Amniotic stem cell (primary cell): ENCODE measurements around the gene CCDC6.
A peak's percentile ranks its signal among the peaks of the same experiment; 100 is the strongest.
"Not testable (repeated sequence)": the region's sequence is repeated elsewhere in the genome, so short reads cannot be mapped to it uniquely, and the experiment has no call there.

Experiments used
- DNase-seq: peaks from one replicate; lab custom pipeline; 2025; lab: John Stamatoyannopoulos, UW

Gene CCDC6

DNA sequence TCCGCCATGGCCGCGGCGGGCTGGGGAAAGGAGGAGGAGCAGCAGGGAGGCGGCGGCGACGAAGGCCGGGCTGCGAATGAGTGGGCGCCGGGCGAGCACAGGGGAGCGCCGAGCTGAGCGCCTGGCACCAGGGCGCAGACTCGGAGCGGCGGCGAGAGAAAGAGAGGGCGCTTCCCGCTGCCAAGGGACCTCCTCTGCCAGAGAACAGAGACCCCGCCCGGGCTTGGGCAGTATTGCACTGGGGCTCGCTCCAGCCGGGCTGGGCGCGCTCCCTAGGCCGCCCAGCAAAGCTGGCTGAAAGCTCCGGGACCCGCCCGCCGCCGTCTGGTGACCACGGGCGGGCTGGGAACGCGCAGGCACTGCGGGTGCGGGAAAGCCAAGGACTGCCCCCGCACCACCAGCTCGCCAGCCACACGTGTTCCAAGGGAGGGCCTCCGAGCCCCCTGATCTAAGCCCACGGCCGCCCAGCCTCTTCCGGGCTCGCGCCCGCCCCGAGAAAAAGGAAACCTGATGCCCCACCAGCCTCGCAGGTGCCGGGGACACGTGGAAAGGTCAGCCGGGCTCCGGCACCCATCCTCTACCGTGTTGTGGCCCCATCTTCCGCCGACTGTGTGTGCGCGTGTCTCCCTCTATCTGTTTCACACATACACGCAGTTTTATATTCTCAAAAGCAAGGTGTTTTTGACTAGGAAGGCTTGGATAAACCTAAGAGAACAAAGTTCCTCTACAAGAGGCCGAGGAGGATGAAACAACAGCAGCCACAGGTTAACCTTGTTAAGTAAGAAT lies at the start of gene CCDC6:
Gene CCDC6 (minus strand): TSS at position 140 of the 786 bp plus-strand sequence. CDS start 132 bp downstream, at position 8.
- DNase-seq: peak; percentile 93

DNA sequence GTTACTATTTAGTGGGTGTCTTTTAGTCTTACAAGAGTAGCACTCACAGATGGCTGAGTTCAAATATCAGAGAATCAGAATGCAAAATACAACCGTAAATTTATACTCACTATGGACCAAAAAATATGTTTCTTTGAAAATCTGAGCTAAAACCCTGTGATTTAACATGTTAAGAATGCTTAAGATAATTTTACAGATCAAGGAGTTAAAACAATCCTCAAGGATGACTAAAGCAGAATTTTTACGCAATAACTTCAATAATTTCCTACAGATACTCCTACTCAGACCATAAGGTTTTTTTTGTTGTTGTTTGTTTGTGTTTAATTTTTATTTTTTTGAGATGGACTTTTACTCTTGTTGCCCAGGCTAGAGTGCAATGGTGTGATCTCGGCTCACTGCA lies 47.9 kb upstream of the CCDC6 start:
- DNase-seq: no peak

DNA sequence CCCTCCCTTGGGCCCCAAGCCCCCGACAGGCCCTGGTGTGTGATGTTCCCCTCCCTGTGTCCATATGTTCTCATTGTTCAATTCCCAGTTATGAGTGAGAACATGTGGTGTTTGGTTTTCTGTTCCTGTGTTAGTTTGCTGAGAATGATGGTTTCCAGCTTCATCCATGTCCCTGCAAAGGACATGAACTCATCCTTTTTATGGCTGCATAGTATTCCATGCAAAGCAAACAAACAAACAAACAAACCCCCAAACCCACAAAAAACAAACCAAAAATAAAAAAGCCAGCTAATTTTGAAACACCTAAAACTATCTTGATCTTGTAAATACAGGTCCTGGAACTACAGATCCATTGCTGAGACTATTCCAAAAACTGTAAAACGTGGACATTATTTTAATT lies 47.4 kb upstream of the CCDC6 start:
- not testable (repeated sequence) for DNase-seq

DNA sequence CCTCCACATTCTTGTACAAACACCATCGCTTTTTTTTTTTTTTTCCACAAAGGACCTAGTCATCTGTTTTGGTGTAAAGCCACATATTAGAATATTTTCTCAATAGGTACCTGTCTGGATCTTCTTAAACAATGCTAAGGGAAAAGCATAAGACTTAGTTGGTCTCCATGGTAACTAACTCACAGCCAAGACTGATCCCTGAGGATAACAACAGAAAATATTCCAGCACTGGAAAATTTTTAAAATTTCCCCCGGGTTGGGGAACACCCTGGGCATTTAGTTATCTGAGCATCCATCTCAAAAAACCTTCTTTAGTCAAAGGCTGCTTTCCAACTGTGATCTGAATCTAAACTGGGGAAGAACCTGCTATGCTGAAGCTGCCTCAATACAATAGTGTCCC lies 43.7 kb upstream of the CCDC6 start:
- no peak for DNase-seq

- no peak for DNase-seq
Measured at GRCh38 chr10:59949608-59950007, 43.3 kb upstream of the CCDC6 start.

GRCh38 chr10:59945991-59946390 lies 39.6 kb upstream of the CCDC6 start:
- DNase-seq: no peak

GRCh38 chr10:59945590-59945989 lies 39.2 kb upstream of the CCDC6 start:
- DNase-seq: no peak

DNA sequence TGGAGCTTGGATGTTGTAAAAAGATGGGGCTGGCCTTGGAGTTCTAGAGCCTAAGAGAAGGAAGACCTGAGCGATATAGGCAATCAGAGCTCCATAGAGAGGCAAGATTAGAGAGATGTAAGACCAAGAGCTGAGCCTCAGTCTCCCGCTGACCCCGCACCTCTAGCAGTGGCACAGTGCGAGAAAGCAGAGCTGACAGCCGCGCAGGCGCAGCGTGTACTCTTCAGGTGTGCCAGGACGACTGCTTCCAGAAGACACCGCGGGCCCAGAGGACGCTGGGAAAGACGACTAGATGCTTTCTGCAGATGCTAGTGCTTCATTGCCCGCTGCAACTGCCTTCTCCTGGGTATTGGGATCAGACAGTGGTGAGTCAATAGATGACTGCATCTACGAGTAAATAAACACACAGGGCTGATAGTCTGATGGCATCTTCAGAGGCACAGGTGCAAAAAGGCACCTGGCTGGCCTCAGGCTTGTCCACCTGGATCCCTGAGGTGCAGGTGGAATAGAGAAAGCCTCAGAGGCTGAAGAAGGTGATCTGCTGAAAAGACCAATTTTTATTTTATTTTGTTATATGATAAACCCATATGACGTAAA lies 38.1 kb upstream of the CCDC6 start:
- DNase-seq: no peak

DNA sequence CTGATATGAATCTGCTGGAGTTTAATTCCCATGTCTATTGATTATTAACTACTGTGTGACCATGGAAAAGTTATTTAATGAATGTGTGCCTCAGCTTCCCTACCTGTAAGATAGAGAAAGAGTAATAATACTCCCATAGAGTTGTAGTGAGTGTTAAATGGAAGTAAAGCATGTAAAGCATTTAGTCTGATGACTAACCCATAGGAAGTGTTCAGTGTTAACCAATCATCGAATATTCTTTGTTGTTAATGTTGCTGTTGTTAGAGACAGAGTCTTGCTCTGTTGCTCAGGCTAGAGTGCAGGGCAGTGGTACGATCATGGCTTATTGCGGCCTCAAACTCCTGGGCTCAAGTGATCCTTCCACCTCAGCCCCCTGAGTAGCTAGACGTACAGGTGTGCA lies 36.2 kb upstream of the CCDC6 start:
- no peak for DNase-seq

DNA sequence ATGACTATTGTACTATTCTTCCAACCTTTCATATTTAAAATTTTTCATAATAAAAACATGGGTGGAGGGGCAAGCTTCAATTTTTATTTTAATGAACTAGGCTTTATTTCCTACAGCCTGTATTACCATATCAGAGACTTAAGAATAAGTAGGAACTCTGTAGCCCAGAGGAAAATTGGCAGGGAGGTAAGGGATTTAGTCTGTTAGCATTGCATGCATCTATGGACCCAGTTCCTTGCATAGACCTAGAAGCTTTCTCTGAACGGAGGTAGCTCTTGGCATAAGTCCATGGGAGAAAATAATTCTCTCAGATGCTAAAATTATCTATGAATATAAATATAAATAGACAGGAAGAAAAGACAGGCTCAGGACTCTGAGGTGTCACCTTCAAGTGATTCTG lies 31.4 kb upstream of the CCDC6 start:
- no peak for DNase-seq

DNA sequence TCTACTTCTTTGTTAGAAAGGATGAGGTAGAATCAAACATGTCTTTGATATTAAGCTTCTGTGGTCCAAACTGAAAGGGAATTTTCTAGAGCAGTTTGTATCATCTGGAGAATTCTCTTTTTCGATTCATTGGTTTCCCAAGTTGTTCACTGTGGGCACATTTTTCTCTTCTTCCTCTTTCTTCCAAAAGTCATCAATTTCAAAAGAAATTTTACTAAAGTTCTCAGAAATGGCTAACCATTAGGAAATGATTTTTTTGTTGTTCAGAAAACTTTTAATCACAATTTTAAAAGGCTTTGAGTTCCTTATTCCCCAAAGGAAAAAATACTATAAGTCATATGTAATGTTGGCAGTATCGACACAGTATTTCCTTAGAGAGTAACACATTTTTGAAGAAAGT lies 28.3 kb upstream of the CCDC6 start:
- no peak for DNase-seq

GRCh38 chr10:59930788-59931521 lies 24.6 kb upstream of the CCDC6 start:
- DNase-seq: not testable (repeated sequence)

DNA sequence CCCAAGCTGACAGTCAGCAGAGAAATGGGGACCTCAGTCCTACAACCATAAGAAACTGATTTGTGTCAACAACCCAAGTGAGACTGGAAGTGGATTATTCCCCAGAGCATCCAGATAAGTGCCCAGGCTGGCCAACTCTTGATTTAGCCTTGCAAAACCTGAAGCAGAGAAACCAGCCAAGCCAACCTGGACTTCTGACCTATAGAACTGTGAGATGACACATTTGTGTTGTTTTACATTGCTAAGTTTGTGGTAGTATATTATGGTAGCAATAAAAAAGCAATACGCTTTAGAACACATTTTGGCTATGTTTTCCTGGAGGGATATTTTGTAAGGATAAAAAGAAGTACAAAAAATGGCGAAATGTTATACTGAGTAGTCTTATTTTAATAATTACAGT lies 19.7 kb upstream of the CCDC6 start:
- no peak for DNase-seq

- DNase-seq: no peak
Measured at GRCh38 chr10:59922907-59923306, 16.6 kb upstream of the CCDC6 start.

- no peak for DNase-seq
Measured at GRCh38 chr10:59917922-59918321, 11.6 kb upstream of the CCDC6 start.

GRCh38 chr10:59913547-59914237 lies 7.3 kb upstream of the CCDC6 start:
- no peak for DNase-seq

DNA sequence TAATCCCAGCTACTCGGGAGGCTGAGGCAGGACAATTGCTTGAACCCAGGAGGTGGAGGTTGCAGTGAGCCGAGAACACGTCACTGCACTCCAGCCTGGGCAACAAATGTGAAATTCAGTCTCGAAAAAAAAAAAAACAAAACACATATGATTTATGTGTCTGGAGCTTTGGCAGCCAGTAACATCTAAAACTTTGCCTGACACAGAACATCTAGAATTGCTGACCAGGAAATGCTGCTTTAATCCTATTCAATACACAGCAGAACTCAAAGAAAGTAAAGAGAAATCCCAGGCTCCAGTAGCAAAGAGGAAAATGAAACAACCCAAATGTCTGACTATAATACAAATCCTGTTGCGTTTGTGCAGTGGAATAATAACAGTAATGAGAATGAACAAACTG lies 4.5 kb upstream of the CCDC6 start:
- no peak for DNase-seq

- DNase-seq: no peak
Measured at GRCh38 chr10:59909815-59910214, 3.5 kb upstream of the CCDC6 start.

DNA sequence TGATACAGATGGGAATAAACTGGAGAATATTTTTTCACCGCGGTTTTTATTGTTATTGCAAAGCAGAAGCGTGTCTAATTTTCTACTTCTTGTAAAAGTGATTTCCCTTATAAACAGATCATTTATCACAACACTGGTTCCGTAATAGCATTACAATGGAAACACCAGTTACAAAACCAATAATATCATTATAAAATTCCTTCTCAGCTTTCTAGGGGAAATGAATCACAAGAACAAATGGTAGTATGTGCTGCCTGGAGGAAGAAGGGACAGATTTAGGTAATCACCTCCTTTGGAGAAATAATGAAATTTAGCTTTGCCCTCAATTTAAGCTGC lies 2.4 kb upstream of the CCDC6 start:
- DNase-seq: no peak

- peak; percentile 53 for DNase-seq
Measured at GRCh38 chr10:59907918-59908807, 1.8 kb upstream of the CCDC6 start.

DNA sequence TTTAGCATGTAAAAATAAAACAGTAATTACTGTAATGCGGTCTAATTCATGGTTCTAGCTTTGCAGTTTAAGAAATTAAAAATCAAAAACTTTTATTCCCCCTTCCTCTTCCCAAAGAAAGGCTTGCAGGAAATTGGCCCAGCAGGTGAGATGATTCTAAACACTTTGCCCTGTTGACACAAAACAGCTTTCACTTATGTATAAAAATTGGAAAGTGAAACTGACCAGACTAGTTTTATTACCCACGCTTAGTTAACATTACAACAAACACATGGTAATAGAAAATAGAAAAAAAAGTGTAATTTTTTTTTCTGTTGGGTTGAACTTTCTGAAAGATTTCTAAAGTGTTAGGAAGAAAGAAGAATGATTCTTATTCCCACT lies 1.2 kb upstream of the CCDC6 start:
- DNase-seq: no peak
